NCI-H345 treated with DMSO at 0.1 percent for 48 hours (cell line): ENCODE data around the gene IRF2.
A peak's percentile ranks its signal among the peaks of the same experiment; 100 is the strongest.

Experiments
- DNase-seq: peaks from one replicate; lab custom pipeline; 2025; ENCODE audit not compliant: unreplicated experiment; lab: John Stamatoyannopoulos, UW

Gene IRF2

DNA sequence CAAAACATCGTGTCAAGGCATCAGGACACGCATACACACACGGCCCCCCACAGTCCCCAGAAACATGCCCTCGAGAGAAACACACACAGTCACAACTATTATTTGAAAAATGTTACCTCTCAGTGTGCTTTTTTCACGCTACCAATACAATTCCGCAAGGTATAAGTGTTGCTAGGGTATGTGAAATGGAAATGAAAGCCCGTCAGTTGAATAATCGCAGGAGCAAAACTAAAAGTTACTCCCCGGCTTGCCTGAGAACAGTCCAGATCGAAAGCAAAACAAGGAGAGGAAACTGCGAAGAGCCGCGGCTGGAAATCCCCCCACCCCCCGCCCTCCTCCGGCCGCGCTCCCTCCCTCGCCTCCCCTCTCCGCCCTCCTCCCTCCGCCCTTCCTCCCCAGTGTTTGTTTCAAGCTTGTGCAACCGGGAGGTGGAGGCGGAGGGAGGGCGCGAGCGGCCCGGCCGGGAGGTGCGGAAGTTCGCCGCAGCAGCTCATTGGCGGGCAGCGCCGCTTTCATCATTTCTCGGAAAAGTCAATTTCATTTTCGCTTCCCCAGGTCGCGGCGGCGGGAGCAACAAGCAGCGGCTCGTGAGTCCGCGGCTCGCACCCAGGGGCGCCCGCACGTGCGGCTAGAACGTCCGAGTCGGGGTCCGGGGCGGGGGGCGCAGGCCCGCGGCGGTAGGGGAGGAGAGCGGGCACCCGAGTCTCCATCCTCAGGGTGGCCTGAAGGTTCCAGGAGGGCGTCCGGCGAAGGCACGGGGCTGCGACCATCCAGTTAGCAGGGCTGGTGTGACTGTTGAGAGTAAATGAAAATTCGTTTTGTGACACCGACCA is at the start of gene IRF2:
Gene IRF2, minus strand, starts transcription at position 288 of the 833 bp plus-strand sequence. CDS start 45,486 bp downstream, outside the sequence.
- peak; percentile 58 for DNase-seq

DNA sequence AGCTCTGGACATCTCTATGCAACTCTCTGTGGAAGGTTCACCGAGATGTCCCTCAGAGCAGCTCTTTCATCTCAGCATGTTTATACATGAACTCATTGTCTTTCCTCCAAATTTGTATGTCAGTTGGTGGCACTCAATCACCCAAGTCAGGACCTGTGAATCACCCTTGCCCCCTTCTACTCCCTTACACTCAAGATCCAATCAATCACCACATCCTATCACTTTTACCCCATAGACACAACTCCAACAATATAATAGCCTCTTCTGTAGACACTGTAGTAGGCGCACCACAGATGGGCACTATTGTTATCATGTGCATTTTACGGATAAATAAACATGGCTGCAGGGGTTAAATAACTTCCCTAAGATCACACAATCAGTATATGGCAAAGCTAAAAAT is 41.3 kb upstream of the IRF2 start:
- no peak for DNase-seq

DNA sequence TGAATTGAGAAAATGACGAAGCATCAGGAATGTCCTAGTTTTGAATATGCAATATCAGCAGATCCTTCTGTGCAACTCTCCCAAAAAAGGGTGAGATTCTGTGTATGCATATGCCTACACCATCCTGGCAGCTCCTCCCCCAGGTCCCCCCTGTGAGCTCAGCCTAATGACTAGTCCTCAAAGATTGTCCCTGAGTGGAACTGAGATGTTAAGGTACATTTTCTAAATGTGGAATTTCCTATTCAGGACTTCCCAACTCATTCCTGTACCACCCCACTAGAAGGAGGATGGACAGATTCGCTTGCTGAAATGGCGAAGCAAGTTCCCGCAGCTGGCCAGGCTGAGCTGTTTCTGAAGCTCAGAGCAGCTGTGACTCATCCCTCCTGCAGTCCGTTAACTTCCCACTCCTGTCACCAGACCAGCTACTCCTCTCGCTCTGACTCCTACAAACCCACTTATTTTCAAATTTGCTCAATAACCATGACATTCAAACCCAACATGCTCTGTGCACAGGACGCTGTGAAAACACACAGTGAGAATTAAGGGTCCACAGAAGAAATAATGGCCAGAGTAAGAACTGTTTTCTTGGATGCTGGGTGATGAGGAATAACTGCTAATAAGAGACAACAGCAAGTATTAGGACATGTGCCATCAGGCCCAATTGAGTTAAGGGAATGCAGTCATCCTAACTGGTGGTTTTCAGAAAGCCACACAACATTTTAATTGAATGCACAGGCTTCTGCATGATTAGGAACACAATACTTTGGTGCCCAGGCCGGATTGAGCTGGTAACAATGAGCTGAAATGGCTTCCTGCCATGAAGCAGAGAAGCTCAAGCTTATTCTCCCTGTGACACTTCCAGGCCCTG is 40.0 kb upstream of the IRF2 start:
- DNase-seq: no peak

DNA sequence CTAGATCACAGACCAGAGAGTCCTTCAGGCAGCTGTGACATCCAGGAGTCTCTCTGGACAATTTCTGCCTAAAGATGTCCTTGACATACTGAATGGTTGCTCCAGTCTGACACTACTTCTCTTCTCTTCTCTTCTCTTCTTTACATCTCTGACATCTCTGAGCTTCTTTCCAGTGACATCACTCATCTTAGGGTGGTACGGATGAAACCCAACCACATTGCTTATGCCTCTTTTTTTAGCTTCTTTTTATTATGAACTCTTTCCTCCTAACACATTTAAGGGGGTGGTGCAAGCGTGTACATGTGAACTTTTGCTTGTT is 39.4 kb upstream of the IRF2 start:
- DNase-seq: no peak

DNA sequence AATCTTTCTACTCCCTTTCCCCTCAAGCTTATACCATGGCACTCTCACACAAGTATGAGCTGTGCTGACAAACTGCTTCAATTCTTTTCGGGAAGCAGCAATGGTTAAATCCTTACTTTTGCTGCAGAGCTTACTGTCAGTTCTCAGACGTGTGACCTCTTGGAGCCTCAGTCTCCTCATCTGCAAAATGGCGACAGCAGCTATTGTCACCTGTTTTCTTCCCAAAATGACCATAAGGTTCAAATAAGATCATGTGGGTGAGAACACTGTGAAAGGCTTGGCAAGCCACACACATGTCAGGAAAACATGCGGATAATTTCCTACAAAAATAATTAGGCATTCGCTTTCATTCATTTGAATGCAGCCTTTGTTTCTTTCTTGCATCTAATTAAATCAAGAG is 36.8 kb upstream of the IRF2 start:
- DNase-seq: no peak

DNA sequence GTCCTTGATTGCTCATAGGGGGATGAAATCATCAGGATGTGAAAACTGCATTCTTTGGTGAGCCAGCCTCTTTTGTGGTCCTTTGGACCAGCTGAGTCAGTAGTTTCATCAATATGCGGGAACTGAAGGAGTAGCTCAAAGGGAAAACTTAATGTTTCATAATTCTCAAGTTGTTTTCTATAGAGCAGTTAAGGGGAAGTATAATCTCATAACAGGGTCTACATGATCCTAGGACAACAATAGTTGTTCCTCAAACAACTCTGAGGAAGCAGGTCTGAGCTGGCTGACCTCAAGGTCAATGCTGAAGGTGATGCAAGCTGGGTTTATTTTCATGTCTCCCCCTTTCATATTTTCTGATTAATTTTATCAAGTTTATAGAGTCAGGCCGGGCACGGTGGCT is 36.1 kb upstream of the IRF2 start:
- no peak for DNase-seq

DNA sequence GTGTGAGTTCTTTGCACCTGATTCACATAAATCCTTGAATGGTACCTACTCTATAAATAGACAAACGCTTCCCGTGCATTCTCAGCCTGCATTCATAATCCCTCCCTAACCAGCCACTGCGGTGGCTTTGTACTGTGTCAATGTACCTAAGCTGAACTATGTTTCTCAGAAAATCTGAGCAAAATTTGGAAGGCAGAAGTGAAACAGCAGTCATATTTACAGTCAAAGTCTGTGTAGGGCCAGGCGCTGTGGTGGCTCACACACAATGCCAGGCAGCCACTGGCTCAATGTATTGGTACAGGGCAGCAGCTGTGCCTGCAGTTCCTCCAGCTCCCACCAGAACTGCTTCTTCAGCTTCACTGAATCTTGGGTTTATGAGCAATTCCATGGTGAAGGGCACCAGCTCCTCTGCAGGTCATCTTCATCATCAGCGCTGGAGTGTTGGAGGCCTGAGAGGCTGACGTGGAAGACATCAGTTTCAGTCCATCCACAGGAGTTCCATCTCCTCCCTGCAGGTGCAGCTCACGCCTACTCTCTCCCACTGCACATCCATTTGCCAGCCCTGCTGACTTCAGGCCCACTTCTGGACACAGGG is 32.3 kb upstream of the IRF2 start:
- no peak for DNase-seq

DNA sequence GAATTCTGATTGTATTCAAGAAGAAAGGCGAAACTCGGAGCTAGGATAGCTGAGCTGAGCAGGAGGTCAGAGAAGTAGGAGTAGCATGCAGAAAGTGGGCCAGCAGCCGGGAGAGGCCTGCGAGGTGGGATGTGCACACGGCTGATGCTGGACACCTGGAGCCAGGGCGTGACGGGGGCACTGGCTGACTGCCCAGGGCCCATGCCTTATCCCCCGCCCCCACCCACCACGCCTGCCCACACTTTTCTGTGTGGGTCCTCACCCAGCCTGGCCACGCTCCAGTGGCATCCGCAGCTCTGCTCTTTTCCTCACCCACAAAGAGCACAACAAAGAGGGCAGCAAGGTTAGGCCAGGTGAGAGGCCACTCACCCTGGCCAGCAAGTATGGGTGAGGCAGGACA is 30.0 kb upstream of the IRF2 start:
- DNase-seq: no peak

DNA sequence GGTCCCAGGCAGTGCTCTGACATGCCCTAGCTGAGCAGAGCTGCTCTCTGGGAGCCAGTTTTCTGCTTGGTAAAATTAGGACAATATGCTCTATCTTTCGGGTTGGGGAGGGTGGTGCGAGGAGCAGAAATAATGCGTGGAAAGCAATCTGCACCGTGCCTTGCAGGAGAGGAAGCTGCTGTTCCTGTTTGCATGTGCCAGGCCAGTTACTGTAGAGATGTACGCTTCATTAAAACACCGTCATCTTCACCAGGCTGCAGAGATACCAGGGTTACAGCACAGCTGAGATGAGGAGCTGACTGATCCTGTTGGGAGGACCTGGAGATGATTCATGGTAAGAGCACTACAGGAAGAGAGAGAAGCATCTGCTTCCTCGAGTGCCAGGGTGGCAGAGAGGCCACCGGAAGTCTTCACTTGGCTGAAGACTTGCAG is 29.5 kb upstream of the IRF2 start:
- no peak for DNase-seq

DNA sequence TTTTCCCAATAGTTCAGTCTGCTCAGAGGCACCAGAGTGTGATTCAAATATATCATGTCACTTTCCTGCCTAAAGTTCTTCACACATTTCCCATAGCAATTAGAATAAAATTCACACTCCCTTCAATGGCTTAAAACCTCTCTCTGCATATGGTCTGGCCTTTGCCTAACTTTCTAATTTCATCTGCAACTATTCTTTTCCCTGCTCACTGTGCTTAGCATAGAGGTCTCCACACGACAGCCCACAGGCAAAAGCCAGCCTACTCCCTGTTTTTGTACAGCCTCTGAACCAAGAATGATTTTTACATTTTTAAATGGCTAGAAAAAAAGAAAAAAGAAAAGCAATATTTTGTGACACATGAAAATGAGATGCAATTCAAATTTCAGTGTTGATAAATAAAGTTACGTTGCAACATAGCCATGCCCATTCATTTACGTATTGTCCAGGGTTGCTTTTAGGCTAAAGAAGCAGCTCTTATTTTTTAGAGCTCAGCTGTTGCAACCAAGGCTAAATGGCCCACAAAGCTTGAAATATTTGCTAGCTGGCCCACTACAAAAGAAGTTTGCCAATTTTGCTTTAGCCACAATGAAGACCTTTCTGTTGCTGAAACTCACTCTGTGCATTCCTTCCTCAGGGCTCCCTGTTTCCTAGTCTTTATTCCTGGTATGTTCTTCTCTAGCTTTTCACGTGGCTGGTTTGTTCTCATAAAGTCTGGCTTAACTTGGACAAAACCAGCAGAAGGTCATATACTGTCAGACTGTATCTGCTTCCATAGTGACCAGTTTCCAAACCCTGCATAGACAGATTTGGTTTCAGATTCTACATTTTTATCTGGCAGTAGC is 26.6 kb upstream of the IRF2 start:
- no peak for DNase-seq

DNA sequence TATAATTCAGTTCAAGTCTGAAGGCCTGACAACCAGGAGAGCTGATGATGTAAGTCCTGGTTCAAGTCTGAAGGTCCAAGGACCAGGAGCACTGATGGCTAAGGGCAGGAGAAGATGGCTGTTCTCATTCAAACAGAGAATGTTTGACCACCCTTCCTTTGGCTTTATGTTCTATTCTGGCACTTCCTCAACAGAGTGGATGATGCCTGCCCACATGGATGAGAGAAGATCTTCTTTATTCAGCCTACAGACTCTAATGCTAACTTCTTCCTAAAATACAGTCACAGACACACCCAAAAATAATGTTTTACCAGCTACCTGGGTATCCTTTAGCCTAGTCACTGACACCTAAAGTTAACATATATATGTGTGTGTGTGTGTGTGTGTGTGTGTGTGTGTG is 25.6 kb upstream of the IRF2 start:
- DNase-seq: no peak

DNA sequence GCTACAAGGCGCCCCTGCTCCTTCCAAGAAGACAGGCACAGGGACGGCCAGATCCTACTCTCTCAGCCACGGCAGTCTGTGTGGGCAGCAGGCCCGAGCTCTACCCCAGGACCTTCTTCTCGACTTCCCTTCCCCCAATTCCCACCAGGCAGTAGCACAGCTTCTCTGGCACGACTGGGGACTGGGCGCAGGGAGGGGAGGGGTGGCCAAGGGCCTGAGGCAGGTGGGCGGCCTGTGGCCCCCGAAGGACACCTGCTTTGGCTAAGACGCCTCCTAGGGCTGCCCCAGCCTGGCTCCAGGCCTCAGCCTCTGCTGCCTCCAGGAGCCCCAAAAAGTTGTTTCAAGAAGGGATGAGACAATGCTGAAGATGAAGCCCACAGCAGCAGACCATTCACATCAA is 24.2 kb upstream of the IRF2 start:
- DNase-seq: no peak

DNA sequence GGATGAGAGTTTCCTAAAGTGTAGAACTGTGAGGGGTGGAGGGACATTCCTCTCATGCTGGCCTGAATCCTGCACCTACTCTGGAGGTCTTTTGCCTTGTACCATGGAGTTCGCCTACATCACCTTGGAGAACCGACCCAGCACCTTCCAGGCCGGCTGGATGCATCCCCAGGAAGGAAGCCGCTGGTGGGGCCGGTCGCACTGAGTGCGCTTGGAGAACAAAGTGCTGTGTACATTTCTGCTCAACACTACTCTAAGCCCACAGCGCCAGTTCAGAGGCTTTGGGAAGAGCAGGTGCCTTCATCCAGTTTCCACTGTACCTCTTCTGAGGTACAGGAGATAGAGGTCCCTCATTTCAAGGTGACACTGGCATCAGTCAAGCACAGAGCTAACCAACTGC is 15.4 kb upstream of the IRF2 start:
- DNase-seq: no peak

DNA sequence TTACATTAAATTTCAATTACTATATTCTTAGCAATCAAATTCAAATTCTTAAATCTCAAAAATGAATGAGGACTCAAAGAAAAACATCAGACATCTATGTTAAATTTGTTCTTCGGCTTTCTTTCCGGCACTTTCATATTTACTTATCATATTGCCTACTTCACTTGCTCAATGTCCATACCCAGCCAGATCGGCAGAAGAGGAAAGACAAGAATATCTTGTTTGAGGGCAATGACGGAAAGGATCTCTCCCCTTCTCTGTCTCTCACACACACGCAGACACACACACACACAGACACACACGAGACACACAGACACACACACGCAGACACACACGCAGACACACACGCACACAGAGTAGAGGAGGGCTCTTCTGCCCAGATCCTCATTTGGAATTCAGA is 13.2 kb upstream of the IRF2 start:
- DNase-seq: no peak

DNA sequence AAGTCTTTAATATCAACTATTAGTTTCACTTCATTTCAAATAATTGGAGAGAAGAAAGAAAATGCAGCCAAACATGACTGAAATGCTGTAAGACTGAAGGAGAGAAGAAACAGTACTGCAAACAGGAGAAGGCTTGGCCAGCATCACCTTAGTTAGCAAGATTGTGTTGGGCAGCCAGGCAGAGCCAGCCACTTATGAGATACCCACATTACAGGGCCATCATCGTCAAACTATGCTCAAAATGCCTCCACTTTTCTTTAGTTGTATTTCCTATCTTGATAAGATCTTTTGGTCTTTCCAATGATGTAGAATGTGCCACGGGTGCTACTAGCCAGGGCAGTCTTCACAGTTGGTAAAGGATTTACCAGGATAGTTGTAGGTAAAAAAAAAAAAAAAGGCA is 10.9 kb upstream of the IRF2 start:
- no peak for DNase-seq

DNA sequence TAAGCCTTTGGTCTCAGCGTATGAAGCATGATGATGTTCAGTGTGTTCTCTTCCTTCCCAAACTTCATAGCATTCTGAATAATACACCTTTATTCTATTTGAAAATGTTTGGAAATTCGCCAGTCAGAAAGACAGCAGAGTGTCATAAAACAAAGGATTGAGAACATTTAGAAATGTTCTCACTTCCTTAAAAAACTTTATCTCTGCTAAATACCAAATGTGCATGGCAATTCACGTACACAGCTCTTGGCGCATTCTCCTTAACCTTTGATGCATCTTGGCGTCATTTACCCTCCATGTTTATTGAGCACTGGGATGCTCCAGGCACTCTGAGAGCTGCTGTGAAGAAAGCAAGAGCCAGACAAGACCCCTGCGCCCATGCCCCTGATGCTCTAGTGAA is 7.2 kb upstream of the IRF2 start:
- no peak for DNase-seq

DNA sequence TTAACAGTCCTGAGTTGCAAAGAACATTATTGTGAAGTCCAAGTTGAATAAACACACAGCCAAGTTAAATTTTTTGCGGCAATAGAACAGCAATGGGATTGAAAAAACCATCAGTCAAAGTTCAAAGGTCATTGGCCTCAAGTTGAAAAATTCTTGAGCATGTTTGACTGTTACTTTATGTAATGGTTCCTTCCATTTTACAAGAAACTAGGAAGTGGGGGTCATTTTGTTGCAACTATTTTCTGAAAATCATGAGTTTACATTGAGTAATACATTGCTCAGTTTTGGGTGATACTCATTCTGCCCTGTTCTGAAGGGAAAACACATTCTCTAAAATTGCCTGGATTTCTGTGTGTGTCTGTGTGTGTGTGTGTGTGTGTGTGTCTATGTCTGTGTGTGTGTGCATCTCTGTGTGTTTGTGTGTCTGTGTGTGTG is 5.2 kb upstream of the IRF2 start:
- DNase-seq: no peak

DNA sequence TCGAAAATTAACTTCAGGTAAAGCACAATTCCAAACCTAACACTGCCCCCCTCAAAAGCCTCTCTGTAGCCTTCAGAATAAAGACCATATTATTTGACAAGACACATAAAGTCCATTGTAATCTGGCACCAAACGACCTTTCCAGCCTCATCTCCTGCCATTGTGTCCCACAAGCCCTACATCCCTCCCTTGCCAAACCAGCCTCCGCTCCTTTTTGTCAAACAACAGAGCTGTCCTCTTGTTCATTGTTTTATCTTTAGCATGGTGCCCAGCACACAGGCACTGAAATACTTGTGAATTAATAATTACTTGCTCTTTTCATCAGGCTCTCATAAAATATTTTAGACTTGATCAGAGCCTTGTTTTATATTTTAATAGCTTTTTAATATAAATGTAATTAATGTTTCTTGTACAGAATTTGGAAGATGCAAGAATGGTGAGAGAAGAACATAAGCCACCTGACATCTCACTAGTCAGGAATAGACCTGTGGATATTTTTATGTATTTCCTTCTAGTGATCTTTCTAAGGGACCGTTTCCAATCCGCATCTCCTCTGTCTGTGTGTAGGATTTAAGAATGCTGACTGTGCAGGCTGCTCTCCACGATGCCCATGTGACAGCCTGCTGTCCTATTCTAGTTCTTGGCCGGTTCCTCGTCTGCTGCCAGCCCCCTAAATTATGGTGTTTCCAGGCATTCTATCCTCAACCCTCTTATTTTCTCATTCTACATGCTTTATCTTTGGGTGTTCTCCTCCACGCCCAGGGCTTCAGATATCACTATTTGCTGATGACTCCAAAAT is 3.0 kb upstream of the IRF2 start:
- DNase-seq: no peak

DNA sequence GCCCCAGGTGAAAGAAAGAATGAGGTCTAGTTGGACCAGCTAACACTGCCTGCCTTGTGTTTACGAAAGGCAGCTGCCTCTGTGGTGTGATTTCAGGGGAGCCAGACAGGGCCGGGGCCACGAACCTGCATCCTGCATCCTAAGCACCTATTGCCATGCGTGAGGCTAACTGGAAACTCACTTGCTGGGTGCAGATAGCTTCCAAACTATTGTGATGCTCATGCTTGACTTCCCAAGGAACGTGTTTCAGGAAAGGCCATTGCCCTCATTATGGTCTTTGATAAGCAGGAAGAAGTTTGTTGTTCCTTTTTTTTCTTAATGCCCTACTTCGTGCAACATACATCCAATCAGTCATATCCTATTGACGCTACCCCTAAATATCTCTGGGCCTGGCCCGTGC is 2.3 kb upstream of the IRF2 start:
- no peak for DNase-seq

DNA sequence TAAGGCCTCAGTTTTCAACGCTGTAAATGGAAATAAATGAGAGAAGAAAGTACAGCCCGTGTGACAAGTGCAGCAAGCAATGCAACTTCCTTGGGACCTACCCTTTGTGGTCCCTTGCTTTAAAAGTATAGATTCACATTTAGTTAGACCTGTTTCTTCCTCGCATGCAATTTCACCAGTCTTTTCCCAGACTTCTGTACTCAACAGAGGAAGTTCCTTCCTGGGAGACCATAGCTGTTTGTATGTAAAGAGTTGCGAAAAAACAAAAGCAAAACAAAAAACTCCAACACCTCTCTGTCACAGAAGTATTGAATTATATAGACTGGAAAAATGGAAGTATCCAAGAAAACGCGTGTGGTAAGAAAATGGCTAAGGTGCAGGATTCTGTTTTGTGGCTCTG is 1.1 kb upstream of the IRF2 start:
- no peak for DNase-seq
